Activated B cell treated with CpG ODN at 0.5 μM for 24 hours (primary cell): ENCODE data around the gene CALHM2. TPM values are rescaled to one million over a fixed set of nuclear protein-coding genes. Genes with fewer than 3 reads are reported as not detected.

Source experiments
- ATAC-seq: fragments of 200-7000 bp; cut with Tn5 transposase; one replicate; pipeline ENCODE4 v1.10.0; 2021; ENCODE audit warnings: low read depth, mild to moderate bottlenecking, moderate library complexity
- CTCF ChIA-PET: fragments of 350-600 bp; sonication (Branson Sonifier 250); formaldehyde crosslinking; loops from one replicate; lab custom pipeline; 2021; ENCODE audit warnings: antibody characterized with exemption; lab: Charles Lee
- POLR2A ChIA-PET: fragments of 350-600 bp; sonication (Branson Sonifier 250); formaldehyde crosslinking; loops from one replicate; lab custom pipeline; 2021; ENCODE audit warnings: antibody characterized with exemption; lab: Charles Lee
- DNase-seq: peaks from one replicate; pipeline ENCODE4 v3.0.0; 2022
- H3K27ac Mint-ChIP-seq: one replicate; pipeline ENCODE4 v1.8.0; 2020; ENCODE audit warnings: mixed read lengths
- H3K27me3 Mint-ChIP-seq: one replicate; pipeline ENCODE4 v1.8.0; 2021; ENCODE audit warnings: mixed read lengths
- H3K36me3 Mint-ChIP-seq: one replicate; pipeline ENCODE4 v1.8.0; 2021; ENCODE audit warnings: low read depth, mixed read lengths
- H3K4me1 Mint-ChIP-seq: one replicate; pipeline ENCODE4 v1.8.0; 2021; ENCODE audit warnings: mixed read lengths
- H3K4me3 Mint-ChIP-seq: one replicate; pipeline ENCODE4 v1.8.0; 2020; ENCODE audit warnings: mild to moderate bottlenecking, mixed read lengths
- H3K9me3 Mint-ChIP-seq: one replicate; pipeline ENCODE4 v1.8.0; 2020; ENCODE audit warnings: mixed read lengths
- intact Hi-C: fragments of 100-400 bp; cut with micrococcal nuclease; formaldehyde crosslinking; loops from one replicate; pipeline ENCODE4 v1.15.1; 2024
- total RNA-seq: library from RNA; stranded (reverse); gene quantifications from 2 replicates; pipeline ENCODE4 v1.2.3, GENCODE V29; 2022
- TF ChIP-seq, protein P1 (sequence below): fragments of 200-600 bp; IDR thresholded peaks from one replicate; pipeline ENCODE4 v1.8.0; 2022; ENCODE audit warnings: antibody characterized with exemption, mild to moderate bottlenecking

CALHM2 gene
- total RNA-seq, 1 donor from 2014 or later, result 17.5 TPM

- no peak for ATAC-seq
- Mint-ChIP-seq H3K36me3 (no peaks in the 10 kb centered on the region), H3K4me1 (peaks cover 15% of the 10 kb centered on the region), H3K27me3 (peaks cover 2% of the 10 kb centered on the region), H3K27ac (no peak overlapping the region), H3K9me3 (no peaks in the 10 kb centered on the region), H3K4me3 (no peak overlapping the region)
- intact Hi-C loops, result no loop called here
- POLR2A ChIA-PET, result interaction anchor here (1.4 kb wide), 1 partner anchor 9 kb away, joined by 4 read pairs; no protein-coding TSS in a partner anchor
- DNase-seq, result no peak
- TF ChIP-seq, protein P1, sequence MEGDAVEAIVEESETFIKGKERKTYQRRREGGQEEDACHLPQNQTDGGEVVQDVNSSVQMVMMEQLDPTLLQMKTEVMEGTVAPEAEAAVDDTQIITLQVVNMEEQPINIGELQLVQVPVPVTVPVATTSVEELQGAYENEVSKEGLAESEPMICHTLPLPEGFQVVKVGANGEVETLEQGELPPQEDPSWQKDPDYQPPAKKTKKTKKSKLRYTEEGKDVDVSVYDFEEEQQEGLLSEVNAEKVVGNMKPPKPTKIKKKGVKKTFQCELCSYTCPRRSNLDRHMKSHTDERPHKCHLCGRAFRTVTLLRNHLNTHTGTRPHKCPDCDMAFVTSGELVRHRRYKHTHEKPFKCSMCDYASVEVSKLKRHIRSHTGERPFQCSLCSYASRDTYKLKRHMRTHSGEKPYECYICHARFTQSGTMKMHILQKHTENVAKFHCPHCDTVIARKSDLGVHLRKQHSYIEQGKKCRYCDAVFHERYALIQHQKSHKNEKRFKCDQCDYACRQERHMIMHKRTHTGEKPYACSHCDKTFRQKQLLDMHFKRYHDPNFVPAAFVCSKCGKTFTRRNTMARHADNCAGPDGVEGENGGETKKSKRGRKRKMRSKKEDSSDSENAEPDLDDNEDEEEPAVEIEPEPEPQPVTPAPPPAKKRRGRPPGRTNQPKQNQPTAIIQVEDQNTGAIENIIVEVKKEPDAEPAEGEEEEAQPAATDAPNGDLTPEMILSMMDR, result no peak
- CTCF ChIA-PET, result no interaction called here
Measured at GRCh38 chr10:103457896-103458583, 5.9 kb upstream of the CALHM2 start.

DNA sequence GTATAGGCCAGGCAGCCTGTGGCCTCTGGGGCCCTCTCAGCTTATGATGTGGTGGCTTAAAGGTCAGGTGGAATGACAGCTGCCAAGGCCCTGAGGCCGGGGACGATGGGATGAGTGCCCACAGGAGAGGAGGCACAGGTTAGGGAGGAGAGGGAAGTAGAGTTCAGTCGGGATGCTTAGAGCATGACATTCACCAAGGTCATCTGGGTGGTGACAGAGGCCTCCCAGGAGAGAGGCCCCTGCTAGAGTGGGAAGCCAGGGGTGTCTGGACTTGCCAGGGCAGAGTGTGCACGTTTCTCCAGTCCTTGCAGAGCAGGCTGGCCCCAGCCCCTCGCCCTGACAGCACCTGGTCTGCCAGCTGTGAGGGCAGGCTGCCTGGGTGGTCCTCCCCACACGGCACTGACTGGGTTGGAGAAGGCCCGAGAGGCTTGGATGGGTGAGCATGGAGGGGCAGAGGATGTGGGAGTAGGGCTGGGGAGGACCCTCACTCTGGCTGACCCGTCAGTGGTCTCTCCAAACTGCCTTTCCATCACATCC, 5.1 kb upstream of the CALHM2 start:
- DNase-seq (no peak), ATAC-seq (no peak)
- H3K36me3 Mint-ChIP-seq, result no peaks in the 10 kb centered on the region
- TF ChIP-seq, protein P1, result no peak
- POLR2A ChIA-PET, result interaction anchor here (0.7 kb wide), 1 partner anchor 9 kb away, joined by 3 read pairs; no protein-coding TSS in a partner anchor
- CTCF ChIA-PET, result no interaction called here
- intact Hi-C loops, result no loop called here
- H3K4me3 Mint-ChIP-seq, result no peak overlapping the region
- H3K4me1 Mint-ChIP-seq, result peaks cover 23% of the 10 kb centered on the region
- H3K27ac Mint-ChIP-seq, result no peak overlapping the region
- H3K9me3 Mint-ChIP-seq, result no peaks in the 10 kb centered on the region
- peaks cover 2% of the 10 kb centered on the region for H3K27me3 Mint-ChIP-seq

DNA sequence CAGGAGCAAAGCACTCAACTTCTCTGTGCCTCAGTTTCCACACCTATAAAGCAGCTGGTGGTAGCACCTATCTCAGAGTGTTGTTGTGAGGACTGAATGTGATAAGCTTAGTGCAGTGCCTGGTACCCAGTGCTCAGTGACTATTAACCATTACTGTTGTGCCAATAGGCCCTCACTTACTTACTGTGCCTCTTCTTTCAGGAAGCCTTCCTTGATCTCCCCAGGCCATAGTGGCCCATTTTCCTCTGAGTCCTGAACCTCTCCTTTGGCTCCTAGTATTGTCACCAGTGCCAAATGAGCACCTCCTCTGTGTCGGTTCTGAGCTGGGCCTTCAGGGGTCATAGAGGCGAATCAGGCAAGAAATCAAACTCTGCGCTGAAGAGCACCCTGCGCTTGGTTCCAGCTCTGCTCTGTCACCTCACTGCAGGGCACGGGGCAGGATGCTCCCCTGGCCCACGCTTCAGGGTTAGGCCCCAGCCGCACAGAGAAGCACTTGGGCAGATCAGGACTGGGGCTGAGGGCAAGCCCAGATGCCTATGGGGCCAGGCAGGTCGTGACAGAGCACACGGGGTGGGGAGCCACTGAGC, 4.0 kb upstream of the CALHM2 start:
- DNase-seq, result no peak
- Mint-ChIP-seq H3K27me3 (peaks cover 2% of the 10 kb centered on the region), H3K4me3 (no peak overlapping the region), H3K4me1 (peaks cover 28% of the 10 kb centered on the region), H3K9me3 (no peaks in the 10 kb centered on the region), H3K27ac (no peak overlapping the region), H3K36me3 (no peaks in the 10 kb centered on the region)
- no peak for ATAC-seq
- POLR2A ChIA-PET, result interaction anchor here (5.9 kb wide), 1 partner anchor 15 kb away, joined by 58 read pairs; no protein-coding TSS in a partner anchor
- TF ChIP-seq, protein P1, result no peak
- CTCF ChIA-PET, result no interaction called here
- intact Hi-C loops, result no loop called here

GRCh38 chr10:103455235-103455634, 3.1 kb upstream of the CALHM2 start:
- H3K27me3 Mint-ChIP-seq, result peaks cover 2% of the 10 kb centered on the region
- ATAC-seq (no peak), DNase-seq (no peak)
- ChIA-PET CTCF (no interaction called here), POLR2A (interaction anchor here (5.9 kb wide), 1 partner anchor 16 kb away, joined by 58 read pairs; no protein-coding TSS in a partner anchor)
- H3K36me3 Mint-ChIP-seq, result peaks cover 4% of the 10 kb centered on the region
- intact Hi-C loops, result no loop called here
- no peak overlapping the region for H3K4me3 Mint-ChIP-seq
- TF ChIP-seq, protein P1, result no peak
- H3K9me3 Mint-ChIP-seq, result no peaks in the 10 kb centered on the region
- H3K27ac Mint-ChIP-seq, result no peak overlapping the region
- H3K4me1 Mint-ChIP-seq, result peaks cover 37% of the 10 kb centered on the region

- H3K4me3 Mint-ChIP-seq, result no peak overlapping the region
- H3K4me1 Mint-ChIP-seq, result peaks cover 39% of the 10 kb centered on the region
- ChIA-PET POLR2A (interaction anchor here (0.6 to 5.9 kb wide), 3 partner anchors 13 to 22 kb away, joined by 3 to 58 read pairs (median 5); no protein-coding TSS in a partner anchor), CTCF (no interaction called here)
- no peak for ATAC-seq
- no peak for DNase-seq
- TF ChIP-seq, protein P1, result no peak
- H3K27me3 Mint-ChIP-seq, result peaks cover 2% of the 10 kb centered on the region
- no peak overlapping the region for H3K27ac Mint-ChIP-seq
- no peaks in the 10 kb centered on the region for H3K9me3 Mint-ChIP-seq
- intact Hi-C loops, result loop anchor here (5.0 kb wide), 1 partner anchor 37 kb away; no protein-coding TSS in a partner anchor
- peaks cover 15% of the 10 kb centered on the region for H3K36me3 Mint-ChIP-seq
Measured at GRCh38 chr10:103454026-103454425, 1.9 kb upstream of the CALHM2 start.
